Liver (tissue), 9 donors: ENCODE data around the gene TFDP1. TPM values are rescaled to one million over a fixed set of nuclear protein-coding genes. Genes with fewer than 3 reads are reported as not detected.

ENCODE experiments used
- DNase-seq: peaks from one replicate; pipeline ENCODE4 v3.0.0-alpha.2; 2017; ENCODE audit warnings: low spot score
- H3K27ac ChIP-seq, 2 donors: one replicate each; pipeline ENCODE4 v1.7.0; 2013; ENCODE audit warnings: inconsistent platforms in 2 of 2, low read length in 2 of 2, control low read depth in 1 of 2, low read depth in 1 of 2, mild to moderate bottlenecking in 1 of 2
- H3K27me3 ChIP-seq, 4 donors: one replicate each; pipeline versions ENCODE4 v1.6.1 to v1.7.0; 2013; ENCODE audit warnings: low read length in 3 of 4, inconsistent platforms in 1 of 4, mild to moderate bottlenecking in 1 of 4, moderate library complexity in 1 of 4; ENCODE audit not compliant: control insufficient read depth in 4 of 4, insufficient read depth in 4 of 4
- H3K36me3 ChIP-seq, 4 donors: one replicate each; pipeline versions ENCODE4 v1.6.1 to v1.7.0; 2013; ENCODE audit warnings: low read length in 3 of 4, mild to moderate bottlenecking in 3 of 4, low read depth in 1 of 4, moderate library complexity in 1 of 4; ENCODE audit not compliant: control insufficient read depth in 4 of 4, insufficient read depth in 3 of 4
- H3K4me1 ChIP-seq, 4 donors: one replicate each; pipeline versions ENCODE4 v1.6.1 to v1.7.0; 2013; ENCODE audit warnings: low read length in 3 of 4, mild to moderate bottlenecking in 3 of 4, moderate library complexity in 1 of 4; ENCODE audit not compliant: control insufficient read depth in 4 of 4, insufficient read depth in 4 of 4
- H3K4me3 ChIP-seq, 3 donors: one replicate each; pipeline versions ENCODE4 v1.6.1 to v1.7.0; 2013; ENCODE audit warnings: low read length in 3 of 3, control low read depth in 1 of 3, low read depth in 1 of 3, mild to moderate bottlenecking in 1 of 3
- H3K9ac ChIP-seq, 2 donors: one replicate each; pipeline ENCODE4 v1.7.0; 2013; ENCODE audit warnings: low read length in 2 of 2, mild to moderate bottlenecking in 2 of 2, moderate library complexity in 2 of 2, control low read depth in 1 of 2, low read depth in 1 of 2
- H3K9me3 ChIP-seq, 4 donors: one replicate each; pipeline versions ENCODE4 v1.6.1 to v1.7.0; 2013; ENCODE audit warnings: low read length in 3 of 4; ENCODE audit not compliant: control insufficient read depth in 4 of 4
- ATF3 ChIP-seq: IDR thresholded peaks from 2 replicates; pipeline ENCODE4 v1.6.1; 2016; ENCODE audit warnings: antibody characterized with exemption
- EGR1 ChIP-seq, 2 donors: IDR thresholded peaks; 2 replicates each; pipeline ENCODE4 v1.6.1; 2016 to 2018; ENCODE audit warnings: antibody characterized with exemption in 2 of 2, low read depth in 2 of 2
- FOXA1 ChIP-seq: IDR thresholded peaks from 2 replicates; pipeline ENCODE4 v1.6.1; 2016; ENCODE audit warnings: antibody characterized with exemption
- FOXA2 ChIP-seq: IDR thresholded peaks from 2 replicates; pipeline ENCODE4 v1.6.1; 2016; ENCODE audit warnings: antibody characterized with exemption
- GABPA ChIP-seq, 2 donors: IDR thresholded peaks in 1 of 2; conservative IDR thresholded peaks in 1 of 2; 2 replicates each; pipeline ENCODE4 v1.6.1; 2016; ENCODE audit warnings: antibody characterized with exemption in 2 of 2, mild to moderate bottlenecking in 1 of 2, moderate library complexity in 1 of 2
- HNF4A ChIP-seq, 2 donors: conservative IDR thresholded peaks; 2 replicates each; pipeline ENCODE4 v1.6.1; 2016; ENCODE audit warnings: antibody characterized with exemption in 2 of 2, mild to moderate bottlenecking in 2 of 2
- HNF4G ChIP-seq: IDR thresholded peaks from 2 replicates; pipeline ENCODE4 v1.6.1; 2016; ENCODE audit warnings: antibody characterized with exemption
- JUND ChIP-seq, 2 donors: IDR thresholded peaks; 2 replicates each; pipeline ENCODE4 v1.6.1; 2016; ENCODE audit warnings: antibody characterized with exemption in 2 of 2
- MAX ChIP-seq: IDR thresholded peaks from 2 replicates; pipeline ENCODE4 v1.6.1; 2016; ENCODE audit warnings: antibody characterized with exemption
- NR2F2 ChIP-seq: IDR thresholded peaks from 2 replicates; pipeline ENCODE4 v1.6.1; 2016; ENCODE audit warnings: antibody characterized with exemption
- RAD21 ChIP-seq, 2 donors: IDR thresholded peaks; 2 replicates each; pipeline ENCODE4 v1.6.1; 2016; ENCODE audit warnings: antibody characterized with exemption in 2 of 2, mild to moderate bottlenecking in 2 of 2
- REST ChIP-seq: IDR thresholded peaks from 2 replicates; pipeline ENCODE4 v1.6.1; 2016; ENCODE audit warnings: antibody characterized with exemption, mild to moderate bottlenecking
- RXRA ChIP-seq, 2 donors: IDR thresholded peaks; 2 replicates each; pipeline ENCODE4 v1.6.1; 2017 to 2018; ENCODE audit warnings: antibody characterized with exemption in 2 of 2, mild to moderate bottlenecking in 1 of 2
- SP1 ChIP-seq: IDR thresholded peaks from 2 replicates; pipeline ENCODE4 v1.6.1; 2018; ENCODE audit warnings: antibody characterized with exemption, mild to moderate bottlenecking
- TAF1 ChIP-seq: conservative IDR thresholded peaks from 2 replicates; pipeline ENCODE4 v1.6.1; 2016; ENCODE audit warnings: antibody characterized with exemption, mild to moderate bottlenecking
- YY1 ChIP-seq: IDR thresholded peaks from 2 replicates; pipeline ENCODE4 v1.6.1; 2016; ENCODE audit warnings: antibody characterized with exemption, mild to moderate bottlenecking
- ZBTB33 ChIP-seq: IDR thresholded peaks from 2 replicates; pipeline ENCODE4 v1.6.1; 2016; ENCODE audit warnings: antibody characterized with exemption
- WGBS: extraction: QIAGEN DNeasy Blood & Tissue Kit; methylation state at CpG from one replicate; pipeline ENCODE4 v1.1.7; 2013; 5-methylcytosine and 5-hydroxymethylcytosine counted together
- polyA plus RNA-seq, 2 donors: library from polyadenylated mRNA; stranded (reverse) in 1 of 2; unstranded in 1 of 2; fragments of 200-250 nt in 1 of 2; fragments of >200 nt in 1 of 2; fragmentation: Nextera tagmentation in 1 of 2; extraction: Ambion mirVana in 1 of 2; gene quantifications; one replicate each; pipeline versions ENCODE4 v1.2.1 to v1.2.3, GENCODE V29; 2013 to 2015
- total RNA-seq, 2 donors: library from RNA; depleted of rRNA; stranded (reverse); fragments of >200 nt; gene quantifications; one replicate each; pipeline ENCODE4 v1.2.3, GENCODE V29; 2014
- donor health status: healthy.
- donor health status: healthy.
- donor health status: healthy.
- donor health status: healthy.
- donor health status: healthy.

Gene TFDP1
- total and polyA plus RNA-seq, 4 donors, result 9.9 to 140 (median 17.8) TPM

GRCh38 chr13:113618455-113618854 is 33.9 kb downstream of the TFDP1 start:
- 96% methylated on average over 7 of the region's 7 CpGs for WGBS
- H3K9me3 ChIP-seq, result no peaks in the 10 kb centered on the region

GRCh38 chr13:113620036-113620796 is 35.7 kb downstream of the TFDP1 start:
- Histone ChIP-seq H3K4me1 (no peaks in the 10 kb centered on the region), H3K36me3 (peaks cover 0 to 9% (median 4%) of the 10 kb centered on the region in 4 donors), H3K27me3 (no peaks in the 10 kb centered on the region), H3K9ac (no peak overlapping the region), H3K4me3 (no peak overlapping the region), H3K9me3 (no peaks in the 10 kb centered on the region), H3K27ac (no peak overlapping the region)
- WGBS, result 95% methylated on average over 15 of the region's 15 CpGs
- no peak for DNase-seq
- no peak for TF ChIP-seq ZBTB33
- TF ChIP-seq EGR1 (IDR thresholded peaks at IDR 0.05; ENCODE audit: low read depth in 2 of 2), result no peak
- TF ChIP-seq GABPA (IDR thresholded peaks at IDR 0.05 in 1 of 2, conservative IDR thresholded peaks at IDR 0.05 in 1 of 2), result no peak
- no peak for TF ChIP-seq JUND (IDR thresholded peaks at IDR 0.05)
- no peak for TF ChIP-seq YY1

More at GRCh38 chr13:113618455-113618854, 33.9 kb downstream of the TFDP1 start:
- no peaks in the 10 kb centered on the region for H3K27me3 ChIP-seq
- H3K36me3 ChIP-seq, result peaks cover 0 to 10% (median 5%) of the 10 kb centered on the region in 4 donors
- no peak for DNase-seq
- no peaks in the 10 kb centered on the region for H3K4me1 ChIP-seq
- no peak overlapping the region for H3K27ac ChIP-seq
- TF ChIP-seq JUND (IDR thresholded peaks at IDR 0.05) (no peak), HNF4G (no peak), TAF1 (no peak), EGR1 (IDR thresholded peaks at IDR 0.05; ENCODE audit: low read depth in 2 of 2) (no peak), SP1 (no peak), NR2F2 (no peak), ATF3 (no peak), ZBTB33 (no peak)
- no peak overlapping the region for H3K9ac ChIP-seq
- no peak overlapping the region for H3K4me3 ChIP-seq

GRCh38 chr13:113621046-113621445 is 36.5 kb downstream of the TFDP1 start:
- Histone ChIP-seq H3K9ac (no peak overlapping the region), H3K27ac (no peak overlapping the region), H3K4me1 (no peaks in the 10 kb centered on the region), H3K27me3 (no peaks in the 10 kb centered on the region), H3K4me3 (no peak overlapping the region), H3K9me3 (no peaks in the 10 kb centered on the region), H3K36me3 (peaks cover 0 to 9% (median 4%) of the 10 kb centered on the region in 4 donors)
- DNase-seq, result no peak
- 97% methylated on average over 15 of the region's 15 CpGs for WGBS
- TF ChIP-seq TAF1, result no peak
- no peak for TF ChIP-seq EGR1 (IDR thresholded peaks at IDR 0.05; ENCODE audit: low read depth in 2 of 2)
- TF ChIP-seq ATF3, result no peak
- no peak for TF ChIP-seq HNF4G
- TF ChIP-seq REST, result no peak
- TF ChIP-seq RXRA (IDR thresholded peaks at IDR 0.05), result no peak
- no peak for TF ChIP-seq RAD21 (IDR thresholded peaks at IDR 0.05)
- TF ChIP-seq FOXA1, result no peak
- no peak for TF ChIP-seq MAX
- TF ChIP-seq GABPA (IDR thresholded peaks at IDR 0.05 in 1 of 2, conservative IDR thresholded peaks at IDR 0.05 in 1 of 2), result no peak
- no peak for TF ChIP-seq HNF4A (conservative IDR thresholded peaks at IDR 0.05)
- no peak for TF ChIP-seq FOXA2
